GM23338 (cell line): ENCODE measurements around the gene CERS1. TPM values are rescaled to one million over a fixed set of nuclear protein-coding genes. Genes with fewer than 3 reads are reported as not detected.

ENCODE experiments used
- EZH2phosphoT487 ChIP-seq: fragments of 200-600 bp; sonication (generic); IDR thresholded peaks from one replicate; pipeline ENCODE4 v1.8.1; 2018; ENCODE audit warnings: antibody characterized with exemption; ENCODE audit not compliant: unreplicated experiment
- JUNB ChIP-seq: IDR thresholded peaks from one replicate; pipeline ENCODE4 v1.6.1; 2016; ENCODE audit warnings: antibody characterized with exemption; ENCODE audit not compliant: unreplicated experiment
- polyA plus RNA-seq: library from polyadenylated mRNA; unstranded; fragments of >200 nt; fragmentation: Nextera tagmentation; extraction: Ambion mirVana; gene quantifications from 2 replicates; pipeline ENCODE4 v1.2.1, GENCODE V29; 2016
- total RNA-seq: library from RNA; depleted of rRNA; stranded (reverse); fragments of >200 nt; shearing (Covaris generic); gene quantifications from 2 replicates; pipeline ENCODE4 v1.2.3, GENCODE V29; 2014; rRNA removed

CERS1 gene
- total and polyA plus RNA-seq, 2 experiments from 2014 or later, result 11.1 to 12.2 TPM

DNA sequence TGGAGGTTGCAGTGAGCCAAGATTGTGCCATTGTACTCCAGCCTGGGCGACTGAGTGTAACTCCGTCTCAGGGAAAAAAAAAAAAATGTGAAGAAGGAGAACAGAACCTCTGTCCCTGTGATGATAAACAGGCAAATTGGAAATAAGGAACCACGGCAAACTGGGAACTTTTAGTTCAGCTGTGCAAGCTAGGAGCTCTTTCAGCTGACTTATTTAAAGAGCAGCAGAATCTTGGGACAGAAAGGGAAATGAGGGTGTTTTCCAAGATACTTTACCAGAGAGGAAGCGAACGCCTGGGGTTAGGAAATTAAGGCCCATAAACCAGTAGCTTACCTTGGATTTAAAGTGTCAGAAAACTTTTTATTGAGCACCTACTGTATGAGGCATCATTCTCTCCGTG is 67.2 kb downstream of the CERS1 start (continued):
- TF ChIP-seq JUNB (no peak), EZH2phosphoT487 (no peak)

Other genes starting within 250 kb of the CERS1 start
- gene CRTC1, start 212.5 kb downstream of the CERS1 start, total RNA-seq, result 5.4 and 7.1 TPM in 2 replicates
- 6.7 and 8.4 TPM in 2 replicates for gene CRTC1, start 212.5 kb downstream of the CERS1 start, polyA plus RNA-seq
- gene COMP, start 104.9 kb downstream of the CERS1 start, total RNA-seq, result 0.63 TPM in 1 of 2 replicates, not detected in the other
- gene COMP, start 104.9 kb downstream of the CERS1 start, polyA plus RNA-seq, result 0.31 and 0.58 TPM in 2 replicates
- 81.9 and 138 TPM in 2 replicates for gene UPF1, start 64.2 kb downstream of the CERS1 start, total RNA-seq
- 13.8 and 14.3 TPM in 2 replicates for gene UPF1, start 64.2 kb downstream of the CERS1 start, polyA plus RNA-seq
- 235 and 263 TPM in 2 replicates for gene COPE, start 23.2 kb upstream of the CERS1 start, total RNA-seq
- gene COPE, start 23.2 kb upstream of the CERS1 start, polyA plus RNA-seq, result 263 and 269 TPM in 2 replicates
- gene DDX49, start 23.6 kb upstream of the CERS1 start, total RNA-seq, result 49.6 and 75.3 TPM in 2 replicates
- 40.2 and 44.2 TPM in 2 replicates for gene DDX49, start 23.6 kb upstream of the CERS1 start, polyA plus RNA-seq
- 23.5 and 38.4 TPM in 2 replicates for gene HOMER3, start 45.1 kb upstream of the CERS1 start, total RNA-seq
- 16.7 and 18.0 TPM in 2 replicates for gene HOMER3, start 45.1 kb upstream of the CERS1 start, polyA plus RNA-seq
- 86.5 and 102 TPM in 2 replicates for gene SUGP2, start 137.4 kb upstream of the CERS1 start, total RNA-seq
- gene SUGP2, start 137.4 kb upstream of the CERS1 start, polyA plus RNA-seq, result 99.3 and 109 TPM in 2 replicates
- 95.1 and 112 TPM in 2 replicates for gene ARMC6, start 137.4 kb upstream of the CERS1 start, total RNA-seq
- 40.9 and 45.0 TPM in 2 replicates for gene ARMC6, start 137.4 kb upstream of the CERS1 start, polyA plus RNA-seq
- gene SLC25A42, start 167.8 kb upstream of the CERS1 start, total RNA-seq, result 5.7 and 7.3 TPM in 2 replicates
- gene SLC25A42, start 167.8 kb upstream of the CERS1 start, polyA plus RNA-seq, result 7.3 and 7.6 TPM in 2 replicates
- 59.3 and 59.5 TPM in 2 replicates for gene TMEM161A, start 242.3 kb upstream of the CERS1 start, total RNA-seq
- 38.0 and 38.9 TPM in 2 replicates for gene TMEM161A, start 242.3 kb upstream of the CERS1 start, polyA plus RNA-seq